SK-N-SH (cell line): ENCODE data around the gene AKAP11. TPM values are rescaled to one million over a fixed set of nuclear protein-coding genes. Genes with fewer than 3 reads are reported as not detected.

ENCODE experiments used
- CTCF ChIA-PET: fragments of 300-600, 350-600 bp; formaldehyde crosslinking; extraction: SDS; loops from one replicate; lab custom pipeline; 2021; lab: Yijun Ruan, JAX
- POLR2A ChIA-PET: fragments of 350-600 bp; sonication (Branson Sonifier 250); formaldehyde crosslinking; extraction: SDS; loops from one replicate; lab custom pipeline; 2020; ENCODE audit warnings: antibody characterized with exemption, inconsistent platforms; lab: Yijun Ruan, JAX
- DNase-seq: peaks from one replicate; pipeline ENCODE4 v3.0.0; 2012
- H2AFZ ChIP-seq: fragments of 200-600 bp; sonication (generic); 2 replicates; pipeline ENCODE4 v1.8.1; 2016; ENCODE audit warnings: antibody characterized with exemption, mild to moderate bottlenecking, low read depth
- H3F3A ChIP-seq: fragments of 200-600 bp; sonication (generic); replicated peaks from 2 replicates; pipeline ENCODE3; 2016; ENCODE audit warnings: antibody characterized with exemption, mild to moderate bottlenecking; ENCODE audit not compliant: insufficient read depth
- H3K27ac ChIP-seq, 2 experiments: fragments of 200-500 bp in 1 of 2; fragments of 200-600 bp in 1 of 2; sonication (Bioruptor generic) in 1 of 2; sonication (generic), shearing (Covaris generic) in 1 of 2; 2 replicates each; pipeline versions ENCODE4 v1.5.1 to v1.6.1; 2014 to 2016; ENCODE audit warnings: low read depth in 2 of 2, inconsistent platforms in 1 of 2, low read length in 1 of 2, mild to moderate bottlenecking in 1 of 2, mixed read lengths in 1 of 2
- H3K27me3 ChIP-seq: fragments of 200-600 bp; sonication (generic), shearing (Covaris generic); 2 replicates; pipeline ENCODE4 v1.6.1; 2016; ENCODE audit warnings: mixed run types; ENCODE audit not compliant: insufficient read depth
- H3K36me3 ChIP-seq, 2 experiments: fragments of 200-500 bp in 1 of 2; fragments of 200-600 bp in 1 of 2; sonication (Bioruptor generic) in 1 of 2; sonication (generic) in 1 of 2; replicated peaks in 1 of 2; 2 replicates each; pipeline versions ENCODE3 to v1.5.1; 2014 to 2016; ENCODE audit warnings: low read length in 1 of 2, mild to moderate bottlenecking in 1 of 2; ENCODE audit not compliant: insufficient read depth in 2 of 2, control insufficient read depth in 1 of 2
- H3K4me1 ChIP-seq, 2 experiments: fragments of 200-500 bp in 1 of 2; fragments of 200-600 bp in 1 of 2; sonication (Bioruptor generic) in 1 of 2; sonication (generic), shearing (Covaris generic) in 1 of 2; 2 replicates each; pipeline versions ENCODE4 v1.5.1 to v1.6.1; 2014 to 2016; ENCODE audit warnings: low read depth in 1 of 2, low read length in 1 of 2, mixed run types in 1 of 2; ENCODE audit not compliant: insufficient read depth in 2 of 2, control insufficient read depth in 1 of 2
- H3K4me2 ChIP-seq: fragments of 200-600 bp; sonication (generic), shearing (Covaris generic); 2 replicates; pipeline ENCODE4 v1.6.1; 2017; ENCODE audit warnings: mixed run types
- H3K4me3 ChIP-seq, 2 experiments: fragments of 200-500 bp in 1 of 2; fragments of 200-600 bp in 1 of 2; sonication (Bioruptor generic) in 1 of 2; sonication (generic), shearing (Covaris generic) in 1 of 2; 2 replicates each; pipeline versions ENCODE4 v1.5.1 to v1.8.1; 2014 to 2016; ENCODE audit warnings: low read depth in 2 of 2, inconsistent platforms in 1 of 2, low read length in 1 of 2, mild to moderate bottlenecking in 1 of 2, mixed read lengths in 1 of 2, moderate library complexity in 1 of 2
- H3K79me2 ChIP-seq: fragments of 200-600 bp; sonication (generic); 2 replicates; pipeline ENCODE4 v1.8.1; 2017; ENCODE audit warnings: mild to moderate bottlenecking; ENCODE audit not compliant: insufficient read depth
- H3K9ac ChIP-seq: fragments of 200-600 bp; sonication (generic); 2 replicates; pipeline ENCODE4 v1.6.1; 2017; ENCODE audit warnings: mixed run types
- H3K9me2 ChIP-seq: fragments of 200-600 bp; sonication (generic); 2 replicates; pipeline ENCODE4 v1.6.1; 2017; ENCODE audit warnings: mixed run types
- H3K9me3 ChIP-seq: fragments of 200-600 bp; sonication (generic); 2 replicates; pipeline ENCODE4 v1.6.1; 2017; ENCODE audit warnings: mixed run types, mild to moderate bottlenecking, moderate library complexity
- H4K20me1 ChIP-seq: fragments of 200-600 bp; sonication (generic); 2 replicates; pipeline ENCODE4 v1.6.1; 2017; ENCODE audit warnings: mild to moderate bottlenecking, mixed run types; ENCODE audit not compliant: insufficient read depth
- CHD2 ChIP-seq: fragments of 150-350 bp; IDR thresholded peaks from 2 replicates; pipeline ENCODE4 v1.6.1; 2018; ENCODE audit warnings: low read length; ENCODE audit not compliant: partially characterized antibody
- CTCF ChIP-seq: fragments of 200-600 bp; sonication (generic); IDR thresholded peaks from 2 replicates; pipeline ENCODE4 v1.6.1; 2017; ENCODE audit warnings: antibody characterized with exemption, mild to moderate bottlenecking, moderate library complexity
- ELF1 ChIP-seq: IDR thresholded peaks from 2 replicates; pipeline ENCODE4 v1.4.0; 2012
- FOXJ3 ChIP-seq: sonication (generic); formaldehyde crosslinking; IDR thresholded peaks from 2 replicates; pipeline ENCODE4 v1.5.1; 2020; ENCODE audit warnings: mild to moderate bottlenecking, missing genetic modification reagents
- FOXM1 ChIP-seq: IDR thresholded peaks from 2 replicates; pipeline ENCODE4 v1.4.0; 2012; ENCODE audit warnings: low read depth, mild to moderate bottlenecking
- GATA2 ChIP-seq: sonication (generic); formaldehyde crosslinking; IDR thresholded peaks from 2 replicates; pipeline ENCODE4 v1.5.0; 2020; ENCODE audit warnings: mild to moderate bottlenecking, missing genetic modification reagents
- IRF3 ChIP-seq: fragments of 150-350 bp; IDR thresholded peaks from 2 replicates; pipeline ENCODE4 v1.6.1; 2016; ENCODE audit warnings: mild to moderate bottlenecking, low read depth, low read length
- MAX ChIP-seq: IDR thresholded peaks from 2 replicates; pipeline ENCODE4 v1.4.0; 2012; ENCODE audit warnings: low read depth
- MXI1 ChIP-seq: IDR thresholded peaks from 2 replicates; pipeline ENCODE4 v1.6.1; 2012; ENCODE audit warnings: mild to moderate bottlenecking, low read depth, low read length, improper control_type of control experiment
- NRF1 ChIP-seq: IDR thresholded peaks from 2 replicates; pipeline ENCODE4 v1.6.1; 2012; ENCODE audit warnings: low read depth, mild to moderate bottlenecking, low read length
- RAD21 ChIP-seq: IDR thresholded peaks from 2 replicates; pipeline ENCODE4 v1.6.1; 2012; ENCODE audit warnings: mild to moderate bottlenecking, low read length
- RFX5 ChIP-seq: IDR thresholded peaks from 2 replicates; pipeline ENCODE4 v1.6.1; 2012; ENCODE audit warnings: mild to moderate bottlenecking, improper control_type of control experiment, low read length
- RXRA ChIP-seq: IDR thresholded peaks from 2 replicates; pipeline ENCODE4 v1.4.0; 2012; ENCODE audit warnings: low read depth, mild to moderate bottlenecking, borderline replicate concordance
- SMC3 ChIP-seq: IDR thresholded peaks from 2 replicates; pipeline ENCODE4 v1.6.1; 2012; ENCODE audit warnings: low read depth, low read length, improper control_type of control experiment
- TEAD4 ChIP-seq: IDR thresholded peaks from 2 replicates; pipeline ENCODE4 v1.4.0; 2012; ENCODE audit warnings: mild to moderate bottlenecking, borderline replicate concordance; ENCODE audit not compliant: insufficient read depth
- YY1 ChIP-seq: IDR thresholded peaks from 2 replicates; pipeline ENCODE4 v1.4.0; 2012; ENCODE audit warnings: low read depth, mild to moderate bottlenecking
- WGBS: methylation state at CpG from one replicate; pipeline ENCODE4 v1.1.6; 2017; ENCODE audit warnings: low lambda C conversion rate; 5-methylcytosine and 5-hydroxymethylcytosine counted together
- polyA plus RNA-seq, 3 experiments: library from polyadenylated mRNA; depleted of rRNA; stranded (reverse); fragments of >200 nt; gene quantifications; 2 replicates each; pipeline ENCODE4 v1.2.3, GENCODE V29; 2012

Gene AKAP11
- polyA plus RNA-seq, 1 of the 3 experiments (the other 2 are of a cell fraction), result 5.6 TPM

- Histone ChIP-seq H3K4me2 (no peak overlapping the region), H3K36me3 (peaks cover 0 to 3% of the 10 kb centered on the region in 2 experiments), H3K4me1 (peaks cover 0 to 10% of the 10 kb centered on the region in 2 experiments; a peak in 3 of 4 replicates), H3F3A (peaks cover 12% of the 10 kb centered on the region), H3K27me3 (no peaks in the 10 kb centered on the region), H4K20me1 (no peaks in the 10 kb centered on the region; the same call in 1 of the 2 replicates), H3K4me3 (no peak overlapping the region), H3K27ac (no peak overlapping the region), H3K79me2 (peaks cover 64% of the 10 kb centered on the region), H3K9me3 (no peaks in the 10 kb centered on the region), H3K9ac (no peak overlapping the region), H2AFZ (no peak overlapping the region), H3K9me2 (no peaks in the 10 kb centered on the region)
- TF ChIP-seq RAD21 (no peak), CTCF (no peak), TEAD4 (no peak), ELF1 (no peak), MAX (no peak), FOXM1 (no peak), RFX5 (no peak), YY1 (no peak)
- DNase-seq, result no peak
- 93% methylated on average over 10 of the region's 10 CpGs for WGBS
- ChIA-PET CTCF (interaction anchor here (0.9 kb wide), 1 partner anchor 16 kb away, joined by 3 read pairs; no protein-coding TSS in a partner anchor), POLR2A (no interaction called here)
Observed at GRCh38 chr13:42274386-42275097, 2.6 kb downstream of the AKAP11 start.

GRCh38 chr13:42275098-42275471, 3.1 kb downstream of the AKAP11 start:
- H3K9me3 ChIP-seq, result no peaks in the 10 kb centered on the region
- POLR2A ChIA-PET, result no interaction called here
- DNase-seq, result no peak
- no peaks in the 10 kb centered on the region; the same call in 1 of the 2 replicates for H4K20me1 ChIP-seq
- H3K9me2 ChIP-seq, result no peaks in the 10 kb centered on the region
- H3K4me1 ChIP-seq, result peaks cover 0 to 10% of the 10 kb centered on the region in 2 experiments; a peak in 3 of 4 replicates
- H3K9ac ChIP-seq, result no peak overlapping the region
- H3F3A ChIP-seq, result peaks cover 12% of the 10 kb centered on the region
- no peak overlapping the region for H3K4me2 ChIP-seq
- CTCF ChIA-PET, result interaction anchor here (0.9 kb wide), 1 partner anchor 15 kb away, joined by 3 read pairs; no protein-coding TSS in a partner anchor
- 93% methylated on average over 2 of the region's 2 CpGs for WGBS
- H2AFZ ChIP-seq, result no peak overlapping the region
- no peaks in the 10 kb centered on the region for H3K27me3 ChIP-seq
- H3K4me3 ChIP-seq, result no peak overlapping the region
- no peak overlapping the region for H3K27ac ChIP-seq
- peaks cover 68% of the 10 kb centered on the region for H3K79me2 ChIP-seq
- peaks cover 0 to 3% of the 10 kb centered on the region in 2 experiments for H3K36me3 ChIP-seq
- TF ChIP-seq RXRA (no peak), GATA2 (no peak), FOXJ3 (CRISPR knock-in tag) (no peak), MAX (no peak), SMC3 (no peak), NRF1 (no peak), CHD2 (no peak), IRF3 (no peak), TEAD4 (no peak), RFX5 (no peak), MXI1 (no peak), ELF1 (no peak)
